ENCODE data around the gene CRY1. TPM values are rescaled to one million over a fixed set of nuclear protein-coding genes. Genes with fewer than 3 reads are reported as not detected.

Gene CRY1
- total and polyA plus RNA-seq, 9 of the 15 experiments (the other 6 are each of a cell fraction or from before 2014, with no cell fraction given): 8.7 to 33.3 (median 25.2) TPM

- no peak for TF ChIP-seq ZNF282 (CRISPR knock-in tag; IDR thresholded peaks at IDR 0.05)
- no peak for TF ChIP-seq ZBTB33 (CRISPR knock-in tag; IDR thresholded peaks at IDR 0.05)
- peak; percentile 39 for TF ChIP-seq NFIC (IDR thresholded peaks at IDR 0.05)
- no peak for TF ChIP-seq PTBP1 (IDR thresholded peaks at IDR 0.05; ENCODE audit: low read depth, low read length)
- TF ChIP-seq TEAD4 (IDR thresholded peaks at IDR 0.05; ENCODE audit: low read length): peak; percentile 93
- TF ChIP-seq TEAD4 (CRISPR knock-in tag; IDR thresholded peaks at IDR 0.05; ENCODE audit: borderline replicate concordance): no peak
- TF ChIP-seq LEF1 (IDR thresholded peaks at IDR 0.05): peak; percentile 70
- peak; percentile 81 for TF ChIP-seq TCF3 (CRISPR knock-in tag; IDR thresholded peaks at IDR 0.05)
- TF ChIP-seq ARID3B (CRISPR knock-in tag; IDR thresholded peaks at IDR 0.05; ENCODE audit: borderline replicate concordance): no peak
- TF ChIP-seq PKNOX1 (IDR thresholded peaks at IDR 0.05): peak; percentile 87
- peak; percentile 87 for TF ChIP-seq DPF2 (IDR thresholded peaks at IDR 0.05)
- 0 out of 2 replicates have a peak, but pooled peaks have one; percentile 16 for TF ChIP-seq L3MBTL2 (IDR thresholded peaks at IDR 0.05)
- TF ChIP-seq THRB (CRISPR knock-in tag; conservative IDR thresholded peaks at IDR 0.05): no peak
- TF ChIP-seq JUND (IDR thresholded peaks at IDR 0.05; ENCODE audit: borderline replicate concordance, low read depth, low read length): peak; percentile 58; the same call in 1 of the 2 replicates
- TF ChIP-seq JUND (tag; IDR thresholded peaks at IDR 0.05; ENCODE audit: borderline replicate concordance, low read depth, low read length): no peak; the same call in 2 of the 3 replicates
- 0 out of 2 replicates have a peak, but pooled peaks have one; percentile 67 for TF ChIP-seq CHAMP1 (IDR thresholded peaks at IDR 0.05)
- peak; percentile 87 for TF ChIP-seq CBFA2T3 (IDR thresholded peaks at IDR 0.05)
- TF ChIP-seq ATF7 (IDR thresholded peaks at IDR 0.05): 0 out of 2 replicates have a peak, but pooled peaks have one; percentile 24
- no peak for TF ChIP-seq CREB3L1 (IDR thresholded peaks at IDR 0.05; ENCODE audit: borderline replicate concordance, low read depth)
These were observed 151.7 kb downstream of the CRY1 start (continued) for GRCh38 chr12:106941481-106942156.

Measured in K562 (cell line).